IMR-90 (cell line): ENCODE measurements around the gene LPAR1.

Experiments
- BHLHE40 ChIP-seq: fragments of 150-350 bp; IDR thresholded peaks from 2 replicates; pipeline ENCODE4 v1.6.1; 2016; ENCODE audit warnings: mild to moderate bottlenecking, low read depth, low read length
- CHD1 ChIP-seq: IDR thresholded peaks from 2 replicates; pipeline ENCODE4 v1.6.1; 2012; ENCODE audit warnings: low read depth, low read length, improper control_type of control experiment
- CTCF ChIP-seq: conservative IDR thresholded peaks from 2 replicates; pipeline ENCODE4 v1.5.1; 2012; ENCODE audit warnings: mild to moderate bottlenecking, low read depth, low read length, improper control_type of control experiment
- ELK1 ChIP-seq: fragments of 150-350 bp; IDR thresholded peaks from 2 replicates; pipeline ENCODE4 v1.6.1; 2016; ENCODE audit warnings: low read depth, mild to moderate bottlenecking, low read length, moderate library complexity, borderline replicate concordance
- FOS ChIP-seq: fragments of 150-350 bp; IDR thresholded peaks from 2 replicates; pipeline ENCODE4 v1.6.1; 2016; ENCODE audit warnings: low read depth, low read length
- MAFK ChIP-seq: IDR thresholded peaks from 2 replicates; pipeline ENCODE4 v1.6.1; 2012; ENCODE audit warnings: low read depth, low read length, improper control_type of control experiment
- MXI1 ChIP-seq: IDR thresholded peaks from 2 replicates; pipeline ENCODE4 v1.6.1; 2012; ENCODE audit warnings: low read depth, mild to moderate bottlenecking, low read length, moderate library complexity, borderline replicate concordance
- NFE2L2 ChIP-seq: fragments of 150-350 bp; IDR thresholded peaks from 2 replicates; pipeline ENCODE4 v1.6.1; 2016; ENCODE audit warnings: low read depth, mild to moderate bottlenecking, low read length
- POLR2A ChIP-seq: IDR thresholded peaks from 2 replicates; pipeline ENCODE4 v1.6.1; 2012; ENCODE audit warnings: mild to moderate bottlenecking, low read depth, low read length
- RAD21 ChIP-seq: IDR thresholded peaks from 2 replicates; pipeline ENCODE4 v1.6.1; 2012; ENCODE audit warnings: low read length, improper control_type of control experiment
- RCOR1 ChIP-seq: IDR thresholded peaks from 2 replicates; pipeline ENCODE4 v1.6.1; 2012; ENCODE audit warnings: mild to moderate bottlenecking, low read length, improper control_type of control experiment; ENCODE audit not compliant: insufficient replicate concordance
- RFX5 ChIP-seq: IDR thresholded peaks from 2 replicates; pipeline ENCODE4 v1.8.0; 2012; ENCODE audit warnings: low read depth, mild to moderate bottlenecking, low read length, moderate library complexity
- USF2 ChIP-seq: fragments of 150-350 bp; IDR thresholded peaks from 2 replicates; pipeline ENCODE4 v1.6.1; 2017; ENCODE audit warnings: mild to moderate bottlenecking, antibody characterized with exemption, low read length, low read depth

- TF ChIP-seq USF2 (no peak), BHLHE40 (no peak), CTCF (no peak), RFX5 (no peak), POLR2A (no peak), FOS (no peak), RCOR1 (no peak), MAFK (no peak), RAD21 (no peak), MXI1 (no peak), CHD1 (no peak), ELK1 (no peak), NFE2L2 (no peak)
These were observed 98.7 kb downstream of the LPAR1 start for GRCh38 chr9:110939573-110939972.
